Dermis microvascular lymphatic vessel endothelial cell (primary cell): Measurements from ENCODE around the gene ALDH3A1. TPM values are rescaled to one million over a fixed set of nuclear protein-coding genes. Genes with fewer than 3 reads are reported as not detected.

ENCODE experiments used
- DNase-seq, 2 donors: peaks; one replicate each; pipeline versions ENCODE4 v3.0.0 to v3.0.0-alpha.2; 2010; ENCODE audit warnings: low read depth in 2 of 2
- total RNA-seq: library from RNA; depleted of rRNA; stranded (reverse); fragments of >200 nt; gene quantifications from 2 replicates; pipeline ENCODE4 v1.2.1, GENCODE V29; 2014

ALDH3A1 gene
- total RNA-seq, 1 donor from 2014 or later, result under 0.01 TPM

DNA sequence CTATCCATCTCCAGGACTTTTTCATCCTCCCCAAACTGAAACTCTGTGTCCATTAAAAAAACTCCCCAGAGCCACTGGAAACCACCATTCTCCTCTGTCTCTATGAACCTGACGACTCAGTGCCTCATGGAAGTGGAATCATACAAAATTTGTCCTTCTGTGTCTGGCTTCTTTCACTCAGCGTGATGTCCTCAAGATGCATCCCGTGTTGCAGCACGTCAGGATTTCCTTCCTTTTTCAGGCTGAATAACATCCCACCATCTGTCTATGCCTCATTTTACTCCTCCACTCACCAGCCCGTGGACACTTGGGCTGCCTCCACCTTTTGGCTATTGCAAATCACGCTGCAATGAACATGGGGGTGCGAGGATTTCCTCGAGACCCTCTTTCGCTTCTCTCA is 12.6 kb upstream of the ALDH3A1 start:
- DNase-seq, result no peak

DNA sequence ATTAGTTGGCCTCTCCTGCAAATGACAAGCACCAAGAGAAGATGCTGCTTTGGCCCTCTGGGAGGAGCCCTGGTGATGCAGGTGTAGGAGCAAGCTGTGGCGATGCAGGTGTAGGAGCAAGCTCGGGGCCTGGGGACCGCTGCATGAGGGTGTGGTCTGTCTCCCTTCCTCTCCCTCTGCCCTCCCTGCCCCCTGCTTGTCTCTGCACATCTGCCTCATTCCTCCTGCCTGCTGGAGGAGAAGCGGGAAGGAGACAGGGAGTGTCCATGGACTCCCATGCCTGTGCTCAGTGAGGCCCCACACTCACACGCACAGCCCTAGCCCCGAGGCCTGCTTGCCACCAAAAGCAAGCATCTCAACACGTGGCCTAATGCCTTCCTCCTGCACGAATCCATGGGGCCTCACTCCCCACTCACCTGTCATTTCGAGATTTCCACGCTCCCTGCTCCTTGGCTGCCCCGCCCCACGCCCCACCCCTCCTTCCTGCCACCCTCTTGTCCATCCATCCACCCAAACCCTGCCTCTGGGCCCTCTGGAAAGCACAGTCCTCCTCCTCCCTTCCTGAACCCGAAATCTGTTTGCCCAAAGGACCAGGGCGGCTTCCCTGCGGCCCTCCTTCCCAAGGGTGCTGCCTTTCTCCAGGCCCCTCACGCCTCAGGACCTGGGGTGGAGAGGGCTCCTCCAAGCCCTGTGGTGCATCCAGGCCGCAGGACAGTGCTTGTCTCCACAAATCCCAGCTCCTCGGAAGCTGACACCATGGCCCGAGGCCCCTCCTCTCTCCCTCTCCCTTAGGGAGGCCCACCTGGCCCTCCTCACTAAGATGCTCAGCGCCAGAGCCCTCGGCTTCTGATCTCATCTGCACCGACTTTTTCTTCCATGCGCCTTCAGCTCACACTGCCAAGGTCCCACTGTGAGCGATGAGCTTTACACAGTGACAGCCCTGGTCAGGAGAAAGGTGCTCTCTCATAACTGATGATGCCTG is 11.8 kb upstream of the ALDH3A1 start:
- DNase-seq, result no peak

GRCh38 chr17:19757536-19758180 is 9.6 kb upstream of the ALDH3A1 start:
- no peak for DNase-seq

- peak in 1 of 2 donors; percentile 40 for DNase-seq
Measured at GRCh38 chr17:19756546-19756945, 8.4 kb upstream of the ALDH3A1 start.

DNA sequence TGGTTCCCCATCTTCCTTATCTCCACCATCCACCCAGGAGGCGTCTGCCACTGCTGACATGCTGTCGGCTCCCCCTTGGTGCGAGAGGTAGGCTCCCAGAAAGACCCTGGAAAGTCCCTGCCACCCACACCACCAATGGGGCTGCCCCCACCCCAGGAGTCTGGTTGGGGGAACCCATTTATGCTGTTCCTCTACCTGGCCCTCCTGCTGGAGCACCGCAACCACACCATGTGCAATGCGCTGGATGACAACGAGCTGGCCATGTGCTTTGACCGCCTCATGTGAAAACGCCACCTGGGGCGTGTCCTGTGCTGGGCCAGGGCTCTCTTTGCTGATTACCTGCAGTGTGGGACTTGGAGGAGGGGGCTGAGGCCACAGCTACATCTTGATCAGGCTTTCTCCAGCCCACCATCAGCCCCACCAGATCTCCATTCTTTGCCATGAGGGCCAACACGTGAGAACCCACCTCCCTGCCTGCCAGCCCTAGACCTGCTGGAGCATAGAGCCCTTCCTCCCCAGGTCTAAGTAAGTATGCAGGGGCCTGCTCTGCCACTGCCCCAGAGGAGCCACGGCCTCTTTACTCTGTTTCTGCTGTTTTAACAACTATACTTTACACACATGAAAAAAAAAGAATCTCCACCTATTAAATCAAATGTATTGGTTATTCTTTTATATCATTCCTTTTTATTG is 7.9 kb upstream of the ALDH3A1 start:
- DNase-seq, result no peak

DNA sequence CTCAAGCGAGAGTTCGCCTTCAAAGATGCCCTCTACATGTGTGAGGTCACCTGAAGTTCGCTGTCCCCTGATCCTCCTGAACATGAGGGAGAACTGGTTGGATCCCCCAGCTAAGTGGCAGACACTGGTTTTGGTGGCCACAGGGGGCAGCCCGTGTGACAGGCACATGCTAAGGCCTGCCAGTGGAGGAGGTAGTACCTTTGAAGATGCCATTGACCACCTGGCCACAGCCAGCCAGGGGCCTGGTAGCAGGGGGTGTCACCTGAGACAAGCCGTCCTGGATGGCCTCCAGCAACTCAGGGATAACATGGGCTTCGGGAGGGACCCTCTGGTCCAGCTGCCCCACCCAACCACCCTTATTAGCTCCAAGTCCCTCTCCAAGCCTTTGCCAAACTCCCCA is 7.3 kb upstream of the ALDH3A1 start:
- no peak for DNase-seq

- no peak for DNase-seq
Measured at GRCh38 chr17:19753661-19754463, 5.8 kb upstream of the ALDH3A1 start.

- peak; percentile 67 to 89 for DNase-seq
Measured at GRCh38 chr17:19753051-19753509, 5.0 kb upstream of the ALDH3A1 start.

DNA sequence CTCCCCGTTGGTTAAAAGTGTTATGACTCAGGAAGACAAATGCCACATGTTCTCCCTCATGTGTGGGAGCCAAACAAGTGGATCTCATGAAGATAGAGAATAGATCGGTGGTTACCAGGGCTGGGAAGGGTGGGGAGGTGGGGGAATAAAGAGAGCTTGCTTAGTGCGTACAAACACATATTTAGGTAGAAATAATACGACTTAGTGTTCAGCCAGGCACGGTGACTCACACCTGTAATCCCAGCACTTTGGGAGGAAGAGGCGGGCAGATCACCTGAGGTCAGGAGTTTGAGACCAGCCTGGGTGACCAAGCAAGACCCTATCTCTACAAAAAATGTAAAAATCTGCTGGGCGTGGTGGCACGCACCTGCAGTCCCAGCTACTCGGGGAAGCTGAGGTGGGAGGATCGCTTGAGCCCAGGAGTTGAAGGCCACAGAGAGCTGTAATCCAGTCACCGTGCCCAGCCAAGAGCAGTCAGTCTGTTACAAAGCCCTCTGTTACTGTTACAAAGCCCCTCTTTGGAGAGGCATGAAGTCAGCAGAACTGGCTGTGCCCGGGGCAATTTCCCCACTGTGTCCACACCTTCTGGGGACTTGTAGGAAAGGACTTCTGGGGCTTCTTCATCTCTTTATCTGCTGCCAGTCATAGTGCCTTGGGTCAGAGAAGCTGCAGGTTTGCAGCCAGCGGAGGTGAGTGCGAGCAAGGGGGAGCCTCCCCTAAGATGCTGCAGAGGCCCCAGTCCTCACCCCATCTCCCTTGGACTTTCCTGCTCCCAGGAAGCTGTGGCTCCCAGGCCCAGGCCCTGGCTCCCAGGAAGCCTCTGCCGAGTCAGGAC is 4.3 kb upstream of the ALDH3A1 start:
- no peak for DNase-seq

GRCh38 chr17:19750835-19751234 is 2.7 kb upstream of the ALDH3A1 start:
- DNase-seq, result no peak

DNA sequence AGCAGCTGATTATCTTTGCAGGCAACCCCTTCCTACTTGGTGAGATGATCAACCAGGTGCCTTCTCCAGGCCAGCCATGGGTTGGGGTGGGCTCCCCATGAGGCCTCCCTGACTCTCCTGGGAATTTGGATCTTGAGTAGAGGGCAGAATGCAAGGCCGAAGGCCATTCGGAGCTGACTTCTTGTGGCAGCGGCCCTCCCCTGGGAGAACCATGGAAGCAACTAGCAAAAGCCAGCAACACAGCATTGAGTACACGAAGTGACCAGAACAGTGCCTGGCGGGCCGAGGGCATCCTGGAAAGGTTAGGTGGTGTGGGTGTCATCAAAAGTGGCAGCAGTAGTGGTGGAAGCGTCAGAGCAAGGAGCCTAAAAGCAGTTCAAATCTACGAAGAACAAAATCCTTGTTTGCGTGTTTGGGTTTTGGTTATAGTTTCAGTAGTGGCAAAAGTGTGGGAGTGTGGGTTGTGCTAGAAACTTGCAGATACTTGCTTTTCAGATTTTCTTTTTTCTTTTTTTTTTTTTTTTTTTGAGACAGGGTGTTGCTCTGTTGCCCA is 2.0 kb upstream of the ALDH3A1 start:
- DNase-seq, result no peak

GRCh38 chr17:19748807-19749193 is 702 bp upstream of the ALDH3A1 start:
- no peak for DNase-seq

DNA sequence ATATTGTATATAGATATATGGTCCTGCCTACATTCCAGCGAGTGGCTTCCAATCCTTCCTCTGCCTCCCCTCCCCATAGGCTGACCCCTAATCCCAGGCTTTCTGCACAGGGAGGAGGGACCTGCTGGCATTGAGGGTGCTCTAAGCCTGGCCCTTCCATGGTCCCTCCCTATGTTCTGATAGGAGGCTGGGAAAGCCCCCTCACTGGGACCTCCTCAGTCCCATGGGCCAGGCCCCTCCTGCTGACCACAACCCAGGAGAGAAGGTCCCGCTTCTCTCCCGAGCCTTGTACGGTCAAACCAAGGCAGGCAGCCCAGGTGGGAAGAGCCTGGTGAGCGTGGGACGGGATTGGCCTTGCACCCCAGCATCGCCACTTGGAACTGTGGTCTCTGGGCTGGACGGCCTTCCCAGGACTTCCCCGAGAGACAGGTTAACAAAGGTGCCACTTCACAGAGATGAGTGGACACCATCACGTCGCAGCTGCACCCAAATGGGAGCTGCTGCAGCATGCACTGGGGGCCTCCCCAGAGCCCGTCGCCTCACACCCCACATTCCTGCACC is 859 bp downstream of the ALDH3A1 start:
- no peak for DNase-seq

- no peak for DNase-seq
Measured at GRCh38 chr17:19746517-19746916, 1.6 kb downstream of the ALDH3A1 start.

DNA sequence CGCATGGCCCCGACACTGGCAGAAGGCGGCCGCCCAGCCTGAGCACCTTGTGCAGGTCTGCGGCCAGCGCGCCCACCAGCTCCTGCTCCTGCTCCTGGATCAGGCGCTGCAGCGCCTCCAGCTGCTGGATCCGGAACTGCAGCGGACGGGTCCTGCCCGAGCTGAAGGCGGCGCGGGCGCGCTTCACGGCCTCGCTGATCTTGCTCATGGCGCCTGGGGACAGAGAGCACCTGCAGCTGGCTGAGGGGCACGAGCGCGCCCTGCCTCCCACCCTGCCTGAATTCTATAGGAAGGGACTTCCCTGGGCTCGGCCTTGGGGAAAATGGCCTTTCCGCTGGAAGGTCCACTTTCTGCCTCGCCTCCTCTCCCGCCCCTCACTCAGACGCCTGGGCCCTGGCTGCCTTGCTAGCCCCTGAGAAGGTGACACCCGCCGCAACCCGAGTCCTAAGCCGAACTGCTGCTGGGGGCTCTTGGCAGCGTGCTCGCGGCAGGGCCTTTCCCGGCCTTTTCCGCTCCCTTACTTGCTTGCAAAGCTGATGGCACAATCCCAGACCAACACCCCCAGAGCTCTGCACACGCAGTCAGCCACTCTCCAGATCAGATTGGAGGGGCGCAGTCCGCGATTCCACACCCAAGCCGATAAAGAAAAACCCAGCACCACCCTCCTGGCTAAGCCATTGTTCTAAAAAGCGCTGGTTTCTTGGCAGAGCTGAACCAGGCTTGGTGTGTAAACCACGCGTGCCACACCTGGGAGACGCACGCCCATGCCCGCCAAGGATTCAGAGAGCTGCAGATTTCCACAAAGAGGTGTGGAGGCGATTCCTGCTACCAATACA is 3.0 kb downstream of the ALDH3A1 start:
- DNase-seq, result peak; percentile 59 to 82

GRCh38 chr17:19744492-19744891 is 3.6 kb downstream of the ALDH3A1 start:
- no peak for DNase-seq

GRCh38 chr17:19743101-19744100 is 4.7 kb downstream of the ALDH3A1 start:
- no peak for DNase-seq

DNA sequence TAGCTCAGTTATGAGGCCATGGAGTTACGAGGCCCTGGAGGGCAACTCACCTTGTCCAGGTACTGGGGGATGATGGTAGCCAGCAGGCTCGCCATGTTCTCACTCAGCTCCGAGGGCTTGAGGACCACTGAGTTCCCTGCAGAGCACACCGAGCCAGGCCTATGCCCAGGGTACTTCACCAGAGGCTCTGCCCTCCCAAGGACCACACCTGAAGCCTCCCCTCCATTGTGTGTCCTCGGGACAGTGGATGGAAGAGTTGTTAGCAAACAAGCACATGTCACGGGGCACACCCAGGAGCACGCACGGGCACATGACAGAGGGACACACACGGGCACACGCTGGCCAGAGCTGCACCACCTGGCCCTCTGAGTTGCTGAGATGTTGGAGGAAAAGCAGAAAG is 5.6 kb downstream of the ALDH3A1 start:
- DNase-seq, result no peak
